Breast epithelium (tissue), 4 donors: ENCODE results near the gene CACNA2D4. TPM values are rescaled to one million over a fixed set of nuclear protein-coding genes. Genes with fewer than 3 reads are reported as not detected.

Source experiments
- DNase-seq, 2 donors: peaks; one replicate each; pipeline ENCODE4 v3.0.0-alpha.2; 2019; ENCODE audit warnings: low spot score in 2 of 2
- H3K27ac ChIP-seq, 2 donors: fragments of 200-600 bp; sonication (generic) in 1 of 2; one replicate each; pipeline ENCODE4 v1.5.1; 2016 to 2019; ENCODE audit warnings: mild to moderate bottlenecking in 1 of 2
- H3K27me3 ChIP-seq, 2 donors: fragments of 200-600 bp; sonication (generic) in 1 of 2; one replicate each; pipeline versions ENCODE4 v1.5.1 to v1.6.0; 2017 to 2019; ENCODE audit warnings: control low read depth in 1 of 2, mild to moderate bottlenecking in 1 of 2
- H3K36me3 ChIP-seq: fragments of 200-600 bp; one replicate; pipeline ENCODE4 v1.5.1; 2019
- H3K4me1 ChIP-seq, 2 donors: fragments of 200-600 bp; sonication (generic); one replicate each; pipeline ENCODE4 v1.5.1; 2016 to 2019; ENCODE audit warnings: control low read depth in 1 of 2
- H3K4me3 ChIP-seq, 3 donors: fragments of 200-600 bp; sonication (generic); 1 replicate in 2 of 3; 2 replicates in 1 of 3; pipeline ENCODE4 v1.5.1; 2016 to 2019; ENCODE audit warnings: mild to moderate bottlenecking in 3 of 3, moderate library complexity in 2 of 3
- H3K9me3 ChIP-seq, 2 donors: fragments of 200-600 bp; sonication (generic) in 1 of 2; one replicate each; pipeline ENCODE4 v1.5.1; 2016 to 2019; ENCODE audit warnings: control low read depth in 1 of 2
- POLR2A ChIP-seq: fragments of 450-650 bp; IDR thresholded peaks from one replicate; pipeline ENCODE4 v1.6.1; 2016; ENCODE audit warnings: antibody characterized with exemption, mild to moderate bottlenecking, moderate library complexity
- POLR2AphosphoS5 ChIP-seq, 3 donors: sonication (generic); formaldehyde crosslinking; IDR thresholded peaks; one replicate each; pipeline ENCODE4 v1.6.1; 2017; ENCODE audit warnings: antibody characterized with exemption in 3 of 3
- intact Hi-C: fragments of 100-400 bp; cut with DNase I; formaldehyde crosslinking; loops from one replicate; pipeline ENCODE4 v1.15.1; 2023; ENCODE audit warnings: low total_unique reads
- total RNA-seq, 3 donors: library from RNA; depleted of rRNA; stranded (reverse); fragments of >200 nt; gene quantifications; one replicate each; pipeline ENCODE4 v1.1.0, GENCODE V29; 2016
- TF ChIP-seq, protein P1 (sequence below), 3 donors: fragments of 450-650 bp; IDR thresholded peaks; one replicate each; pipeline ENCODE4 v1.5.1; 2016 to 2017; ENCODE audit warnings: antibody characterized with exemption in 3 of 3, mild to moderate bottlenecking in 3 of 3, moderate library complexity in 3 of 3

CACNA2D4 gene
- total RNA-seq, 3 donors from 2014 or later: 3.2 to 10.2 (median 3.3) TPM

DNA sequence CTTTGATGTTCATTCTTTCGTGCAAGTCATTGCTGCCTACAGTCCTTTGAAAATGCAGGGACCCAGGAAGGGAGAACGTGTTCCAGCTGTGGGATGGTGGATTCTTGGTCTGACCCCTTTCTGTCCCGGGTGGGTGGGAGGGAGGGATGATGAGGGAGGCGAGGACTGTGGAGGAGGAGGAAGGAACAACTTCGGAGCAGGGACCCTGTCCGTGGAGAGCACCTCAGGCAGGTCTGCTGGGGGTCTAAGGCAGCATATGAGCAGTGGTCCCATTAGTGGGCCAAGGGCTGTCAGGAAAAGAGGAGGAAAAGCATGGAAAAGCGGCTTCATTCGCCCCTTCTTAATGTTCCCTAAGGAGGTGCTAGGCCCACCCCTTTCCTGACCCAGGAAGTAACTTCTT lies 36.0 kb downstream of the CACNA2D4 start:
- TF ChIP-seq POLR2AphosphoS5 (IDR thresholded peaks at IDR 0.05) (no peak), POLR2A (no peak)
- TF ChIP-seq, protein P1, sequence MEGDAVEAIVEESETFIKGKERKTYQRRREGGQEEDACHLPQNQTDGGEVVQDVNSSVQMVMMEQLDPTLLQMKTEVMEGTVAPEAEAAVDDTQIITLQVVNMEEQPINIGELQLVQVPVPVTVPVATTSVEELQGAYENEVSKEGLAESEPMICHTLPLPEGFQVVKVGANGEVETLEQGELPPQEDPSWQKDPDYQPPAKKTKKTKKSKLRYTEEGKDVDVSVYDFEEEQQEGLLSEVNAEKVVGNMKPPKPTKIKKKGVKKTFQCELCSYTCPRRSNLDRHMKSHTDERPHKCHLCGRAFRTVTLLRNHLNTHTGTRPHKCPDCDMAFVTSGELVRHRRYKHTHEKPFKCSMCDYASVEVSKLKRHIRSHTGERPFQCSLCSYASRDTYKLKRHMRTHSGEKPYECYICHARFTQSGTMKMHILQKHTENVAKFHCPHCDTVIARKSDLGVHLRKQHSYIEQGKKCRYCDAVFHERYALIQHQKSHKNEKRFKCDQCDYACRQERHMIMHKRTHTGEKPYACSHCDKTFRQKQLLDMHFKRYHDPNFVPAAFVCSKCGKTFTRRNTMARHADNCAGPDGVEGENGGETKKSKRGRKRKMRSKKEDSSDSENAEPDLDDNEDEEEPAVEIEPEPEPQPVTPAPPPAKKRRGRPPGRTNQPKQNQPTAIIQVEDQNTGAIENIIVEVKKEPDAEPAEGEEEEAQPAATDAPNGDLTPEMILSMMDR (IDR thresholded peaks at IDR 0.05): no peak
- Histone ChIP-seq H3K4me1 (no peaks in the 10 kb centered on the region), H3K36me3 (no peaks in the 10 kb centered on the region), H3K9me3 (no peaks in the 10 kb centered on the region), H3K27me3 (no peaks in the 10 kb centered on the region), H3K4me3 (no peak overlapping the region), H3K27ac (no peak overlapping the region)
- no peak for DNase-seq
- intact Hi-C loops: no loop called here

DNA sequence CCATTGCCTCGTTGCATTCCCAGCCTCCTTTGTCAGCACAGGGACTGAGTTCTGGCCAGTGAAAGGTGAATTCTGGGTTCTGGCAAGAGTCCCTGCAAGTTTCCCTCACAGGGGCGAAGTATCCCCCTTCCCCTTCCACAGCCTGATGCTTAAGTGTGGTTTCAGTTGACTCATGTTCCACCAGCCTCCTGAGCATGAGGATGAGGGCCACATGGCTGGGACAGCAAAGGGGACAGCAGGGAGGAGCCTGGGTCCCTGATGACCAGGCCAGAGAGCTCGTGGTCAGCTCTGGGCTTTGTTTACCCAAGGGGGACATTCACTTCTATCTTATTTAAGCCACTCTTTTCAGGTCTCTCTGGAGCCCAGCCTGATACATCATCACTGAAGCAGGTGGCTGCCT lies 36.5 kb downstream of the CACNA2D4 start:
- Histone ChIP-seq H3K27me3 (no peaks in the 10 kb centered on the region), H3K36me3 (no peaks in the 10 kb centered on the region), H3K4me3 (no peak overlapping the region), H3K27ac (no peak overlapping the region), H3K4me1 (no peaks in the 10 kb centered on the region), H3K9me3 (no peaks in the 10 kb centered on the region)
- TF ChIP-seq, protein P1 (IDR thresholded peaks at IDR 0.05): no peak
- TF ChIP-seq POLR2AphosphoS5 (IDR thresholded peaks at IDR 0.05) (no peak), POLR2A (no peak)
- DNase-seq: no peak
- intact Hi-C loops: no loop called here

DNA sequence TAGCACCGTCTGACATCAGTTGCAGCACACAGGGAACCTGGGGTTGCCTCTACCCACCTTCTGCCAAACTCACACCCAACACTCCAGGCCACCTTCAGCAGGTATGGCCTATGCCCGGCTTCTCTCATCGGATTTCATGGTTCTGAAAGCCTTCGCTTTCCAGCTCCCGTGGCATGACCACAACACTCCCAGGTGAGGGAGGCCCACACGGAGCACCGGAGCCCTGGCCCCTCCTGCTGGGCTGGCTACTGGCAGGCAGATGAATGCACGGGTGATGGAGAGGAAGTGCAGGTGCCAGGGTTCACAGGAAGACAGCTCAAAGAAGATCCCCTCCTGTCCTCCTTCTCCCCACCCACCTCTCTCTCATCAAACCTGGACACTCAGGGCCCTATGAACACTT lies 37.2 kb downstream of the CACNA2D4 start:
- Histone ChIP-seq H3K4me1 (no peaks in the 10 kb centered on the region), H3K27ac (no peak overlapping the region), H3K4me3 (no peak overlapping the region), H3K9me3 (no peaks in the 10 kb centered on the region), H3K27me3 (no peaks in the 10 kb centered on the region), H3K36me3 (no peaks in the 10 kb centered on the region)
- DNase-seq: peak in 1 of 2 donors; percentile 11
- intact Hi-C loops: no loop called here
- TF ChIP-seq, protein P1 (IDR thresholded peaks at IDR 0.05): no peak

DNA sequence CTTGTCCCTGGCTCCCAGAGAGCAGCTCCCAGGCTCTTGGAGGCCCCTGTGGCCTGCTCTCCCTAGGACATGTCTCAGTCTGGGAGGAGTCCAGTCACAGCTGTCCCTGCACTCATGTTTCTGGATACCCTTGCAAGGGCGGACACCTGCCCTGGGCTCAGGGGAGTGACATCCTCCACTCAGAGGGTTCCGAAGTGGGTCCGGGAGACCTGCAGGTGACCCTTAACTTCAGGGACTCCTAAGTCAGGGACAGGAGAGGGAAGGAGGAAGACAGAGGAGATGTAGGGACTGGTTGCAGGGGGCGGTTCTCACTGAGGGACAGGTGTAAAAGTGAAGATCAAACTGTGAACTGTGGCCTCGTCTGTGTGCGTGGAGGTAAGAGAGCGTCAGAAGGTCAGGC lies 37.6 kb downstream of the CACNA2D4 start:
- no peaks in the 10 kb centered on the region for H3K27me3 ChIP-seq
- H3K4me3 ChIP-seq: no peak overlapping the region
- intact Hi-C loops: no loop called here
- H3K9me3 ChIP-seq: no peaks in the 10 kb centered on the region
- no peak for DNase-seq
- no peaks in the 10 kb centered on the region for H3K36me3 ChIP-seq
- TF ChIP-seq, protein P1 (IDR thresholded peaks at IDR 0.05): no peak
- no peak for TF ChIP-seq POLR2A
- TF ChIP-seq POLR2AphosphoS5 (IDR thresholded peaks at IDR 0.05): no peak
- H3K27ac ChIP-seq: no peak overlapping the region
- H3K4me1 ChIP-seq: no peaks in the 10 kb centered on the region

DNA sequence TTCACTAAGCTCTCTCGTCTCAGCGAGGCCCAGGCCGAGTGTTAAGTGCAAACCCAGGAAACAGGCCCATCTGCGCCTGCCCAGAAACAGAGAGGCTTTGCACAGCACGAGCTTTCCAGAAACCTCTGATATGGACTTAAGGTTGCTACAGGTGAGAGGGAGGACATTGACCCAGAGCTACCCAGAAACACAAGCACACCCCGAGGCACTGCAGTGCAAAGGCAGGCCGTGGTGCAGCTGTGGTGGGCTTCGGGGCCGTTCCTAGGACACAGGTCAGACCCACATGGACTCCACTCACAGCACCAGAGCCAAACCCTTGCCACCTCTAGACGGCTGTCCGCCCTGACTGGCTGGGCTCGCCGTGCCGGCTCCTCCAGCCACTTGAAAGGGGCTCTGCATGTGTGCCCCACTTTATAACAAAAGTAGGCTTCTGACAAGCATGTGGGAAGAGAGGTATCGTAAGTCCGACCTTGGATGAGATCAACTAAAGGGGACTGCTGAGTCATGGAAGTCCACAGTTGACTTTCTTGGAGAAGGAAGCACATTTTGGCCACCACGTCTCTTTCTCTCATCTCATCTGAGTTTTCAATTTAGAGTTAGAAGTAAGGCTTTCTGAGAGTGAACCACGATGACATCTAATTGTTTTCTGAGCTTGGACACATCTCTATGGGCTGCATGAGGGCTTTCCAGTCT lies 38.2 kb downstream of the CACNA2D4 start:
- DNase-seq: peak in 1 of 2 donors; percentile 10
- intact Hi-C loops: no loop called here

More for the DNA sequence above, 38.2 kb downstream of the CACNA2D4 start:
- H3K27me3 ChIP-seq: no peaks in the 10 kb centered on the region
- H3K27ac ChIP-seq: no peak overlapping the region
- no peak overlapping the region for H3K4me3 ChIP-seq
- no peaks in the 10 kb centered on the region for H3K4me1 ChIP-seq
- H3K36me3 ChIP-seq: no peaks in the 10 kb centered on the region
- TF ChIP-seq POLR2A: no peak
- no peak for TF ChIP-seq POLR2AphosphoS5 (IDR thresholded peaks at IDR 0.05)
- TF ChIP-seq, protein P1 (IDR thresholded peaks at IDR 0.05): no peak
- H3K9me3 ChIP-seq: no peaks in the 10 kb centered on the region
